GM12892 (cell line): ENCODE measurements around the gene KCTD19.

Experiments
- DNase-seq: peaks from one replicate; pipeline ENCODE4 v3.0.0; 2011; ENCODE audit not compliant: insufficient read length
- FAIRE-seq: peaks from 2 replicates; lab custom pipeline; 2011; peaks lifted over from hg19 to GRCh38; lab: Jason Lieb, UNC
- POLR2A ChIP-seq: IDR thresholded peaks from 2 replicates; pipeline ENCODE4 v1.6.1; 2011; ENCODE audit warnings: low read depth, low read length, control low read depth
- POLR2AphosphoS5 ChIP-seq: IDR thresholded peaks from 2 replicates; pipeline ENCODE4 v1.6.1; 2011; ENCODE audit warnings: low read depth, low read length, control low read depth
- TAF1 ChIP-seq: IDR thresholded peaks from 2 replicates; pipeline ENCODE4 v1.6.1; 2011; ENCODE audit warnings: low read depth, mild to moderate bottlenecking, control low read depth, low read length, borderline replicate concordance

The KCTD19 gene

GRCh38 chr16:67349172-67349571, 22.6 kb upstream of the KCTD19 start:
- no peak for FAIRE-seq
- DNase-seq, result no peak
- no peak for TF ChIP-seq POLR2AphosphoS5
- TF ChIP-seq TAF1, result no peak
- no peak for TF ChIP-seq POLR2A

GRCh38 chr16:67346341-67346740, 19.8 kb upstream of the KCTD19 start:
- TF ChIP-seq POLR2A (no peak), POLR2AphosphoS5 (no peak), TAF1 (no peak)
- FAIRE-seq (no peak), DNase-seq (no peak)

DNA sequence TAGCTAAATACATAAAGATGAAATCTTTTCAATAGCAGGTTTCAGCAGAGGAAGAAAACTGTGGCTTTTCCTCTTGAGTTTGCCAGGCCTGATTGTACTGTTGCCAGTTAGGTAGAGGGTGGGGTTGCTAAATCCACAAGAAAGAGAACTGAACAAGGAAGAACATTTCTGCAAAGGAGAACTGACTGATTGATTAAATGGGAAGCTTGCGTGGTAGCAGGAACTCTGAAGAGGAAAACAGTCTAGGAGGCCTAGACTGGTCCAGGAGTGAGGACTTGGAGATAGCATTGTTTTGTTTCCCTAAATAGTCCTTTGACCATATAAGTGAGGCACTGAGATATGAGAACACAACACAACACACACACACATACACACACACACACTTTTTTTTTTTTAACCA, 18.9 kb upstream of the KCTD19 start:
- DNase-seq (no peak), FAIRE-seq (no peak)
- no peak for TF ChIP-seq POLR2A
- TF ChIP-seq POLR2AphosphoS5, result no peak
- TF ChIP-seq TAF1, result no peak

DNA sequence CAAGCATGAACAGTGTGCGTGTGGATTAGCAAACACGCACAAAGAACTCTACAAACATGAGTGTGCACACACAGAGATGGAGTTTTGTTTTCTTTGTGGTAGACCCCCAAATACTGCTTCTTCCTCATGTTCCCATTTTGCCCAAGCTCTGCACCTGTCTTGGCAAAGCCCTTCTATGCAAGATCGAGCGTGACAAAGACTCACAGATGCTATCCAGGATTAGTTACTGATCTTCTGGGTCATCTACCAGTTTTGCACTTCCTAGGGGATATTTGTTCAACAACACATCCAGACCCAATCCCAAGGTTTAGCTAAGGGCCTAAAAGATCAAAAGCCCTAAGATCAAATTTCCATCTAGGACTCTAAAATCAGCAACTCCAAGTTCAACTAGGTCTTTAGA, 16.1 kb upstream of the KCTD19 start:
- no peak for FAIRE-seq
- TF ChIP-seq POLR2A (no peak), POLR2AphosphoS5 (no peak)
- no peak for DNase-seq

DNA sequence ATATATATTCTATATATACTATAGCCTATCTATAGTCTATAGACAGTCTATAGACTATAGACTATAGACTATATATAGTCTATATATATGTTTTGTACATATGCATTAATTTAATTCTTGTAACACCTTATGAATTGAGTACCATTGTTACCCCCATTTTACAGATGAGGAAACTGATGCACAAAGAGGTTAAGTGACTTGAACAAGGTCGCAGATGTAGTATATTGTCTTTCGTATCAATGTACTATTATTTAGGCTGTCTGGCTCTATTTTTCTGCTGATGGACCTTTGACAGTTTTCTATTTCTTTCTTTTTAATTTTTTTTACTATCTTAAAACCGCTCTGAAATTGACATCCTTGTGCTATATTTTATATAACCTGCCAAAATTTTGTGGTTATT, 14.7 kb upstream of the KCTD19 start:
- DNase-seq (no peak), FAIRE-seq (no peak)
- TF ChIP-seq TAF1, result no peak
- TF ChIP-seq POLR2AphosphoS5, result no peak
- TF ChIP-seq POLR2A, result no peak

GRCh38 chr16:67339453-67339852, 12.9 kb upstream of the KCTD19 start:
- TF ChIP-seq TAF1, result no peak
- no peak for TF ChIP-seq POLR2AphosphoS5
- TF ChIP-seq POLR2A, result no peak
- FAIRE-seq (no peak), DNase-seq (no peak)

DNA sequence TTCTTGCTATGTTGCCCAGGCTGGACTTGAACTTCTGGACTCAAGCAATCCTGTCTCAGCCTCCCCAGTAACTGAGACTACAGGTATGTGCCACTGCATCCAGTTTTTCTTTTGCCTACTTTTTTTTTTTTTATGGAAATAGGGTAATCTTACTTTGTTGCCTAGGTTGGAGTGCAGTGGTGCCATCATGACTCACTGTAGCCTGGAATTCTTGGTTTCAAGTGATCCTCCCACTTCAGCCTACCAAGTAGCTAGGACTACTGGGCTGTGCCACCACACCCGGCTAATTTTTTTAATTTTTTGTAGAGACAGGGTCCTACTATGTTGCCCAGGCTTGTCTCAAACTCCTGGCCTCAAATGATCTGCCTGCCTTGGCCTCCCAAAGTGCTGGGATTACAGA, 10.1 kb upstream of the KCTD19 start:
- TF ChIP-seq TAF1, result no peak
- TF ChIP-seq POLR2AphosphoS5, result no peak
- no peak for TF ChIP-seq POLR2A
- DNase-seq (no peak), FAIRE-seq (no peak)

DNA sequence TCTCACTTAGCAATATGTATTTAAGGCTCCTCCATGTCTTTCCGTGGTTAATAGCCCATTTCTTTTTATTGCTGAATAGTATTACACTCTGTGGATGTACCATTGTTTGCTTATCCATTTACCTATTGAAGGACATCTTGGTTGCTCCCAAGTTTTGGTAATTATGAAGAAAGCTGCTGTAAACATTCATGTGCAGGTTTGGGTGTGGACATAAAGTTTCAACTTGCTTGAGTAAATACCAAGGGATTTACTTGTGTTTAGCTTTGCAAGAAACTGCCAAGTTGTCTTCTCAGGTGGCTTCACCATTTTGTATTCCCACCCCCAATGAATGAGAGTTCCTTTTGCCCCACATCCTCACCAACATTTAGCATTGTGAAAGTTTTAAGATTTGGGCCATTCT, 9.6 kb upstream of the KCTD19 start:
- FAIRE-seq (no peak), DNase-seq (no peak)
- no peak for TF ChIP-seq POLR2A
- TF ChIP-seq TAF1, result no peak
- no peak for TF ChIP-seq POLR2AphosphoS5

DNA sequence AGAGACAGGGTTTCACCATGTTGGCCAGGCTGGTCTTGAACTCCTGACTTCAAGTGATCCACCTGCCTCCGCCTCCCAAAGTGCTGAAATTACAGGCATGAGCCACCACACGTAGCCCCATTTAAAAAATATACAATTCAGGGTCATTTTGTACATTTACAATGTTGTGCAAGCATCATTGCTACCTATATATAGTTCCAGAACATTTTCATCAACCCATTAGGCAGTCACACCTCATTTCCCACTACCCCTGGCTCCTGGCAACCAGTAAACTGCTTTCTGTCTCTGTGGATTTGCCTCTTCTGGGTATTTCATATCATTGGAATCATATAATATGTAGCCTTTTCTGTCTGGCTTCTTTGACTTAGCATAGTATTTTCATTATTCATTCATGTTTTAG, 6.8 kb upstream of the KCTD19 start:
- no peak for FAIRE-seq
- no peak for DNase-seq
- TF ChIP-seq TAF1, result no peak
- no peak for TF ChIP-seq POLR2A
- no peak for TF ChIP-seq POLR2AphosphoS5

GRCh38 chr16:67329901-67330300, 3.4 kb upstream of the KCTD19 start:
- FAIRE-seq, result no peak

DNA sequence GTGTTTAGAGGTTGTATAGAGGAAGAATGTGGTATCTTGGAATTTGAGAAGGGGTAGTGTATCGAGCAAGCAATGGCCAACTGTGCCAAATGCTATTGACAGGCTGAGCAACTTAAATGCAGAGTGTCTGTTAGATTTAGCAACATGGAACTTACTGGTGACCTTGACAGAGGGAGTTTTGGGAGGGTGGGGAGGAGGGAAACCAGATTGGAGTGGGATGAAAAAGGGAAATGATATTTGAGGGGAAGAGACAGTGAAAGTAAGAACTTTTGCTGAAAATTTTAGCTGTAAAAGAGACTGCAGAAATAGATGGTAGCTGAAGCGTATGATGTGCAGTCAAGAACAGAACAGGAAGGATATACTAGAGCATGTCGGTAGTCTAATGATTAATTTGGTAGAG, 1.2 kb upstream of the KCTD19 start:
- FAIRE-seq, result no peak
- no peak for DNase-seq
- TF ChIP-seq POLR2AphosphoS5, result no peak
- no peak for TF ChIP-seq TAF1
- no peak for TF ChIP-seq POLR2A

More at GRCh38 chr16:67329901-67330300, 3.4 kb upstream of the KCTD19 start:
- TF ChIP-seq POLR2AphosphoS5, result no peak
- no peak for TF ChIP-seq POLR2A
- TF ChIP-seq TAF1, result no peak
- DNase-seq, result no peak

GRCh38 chr16:67326115-67326471, 448 bp downstream of the KCTD19 start:
- DNase-seq, result no peak
- FAIRE-seq, result no peak
- TF ChIP-seq POLR2AphosphoS5, result no peak
- no peak for TF ChIP-seq POLR2A
- no peak for TF ChIP-seq TAF1

DNA sequence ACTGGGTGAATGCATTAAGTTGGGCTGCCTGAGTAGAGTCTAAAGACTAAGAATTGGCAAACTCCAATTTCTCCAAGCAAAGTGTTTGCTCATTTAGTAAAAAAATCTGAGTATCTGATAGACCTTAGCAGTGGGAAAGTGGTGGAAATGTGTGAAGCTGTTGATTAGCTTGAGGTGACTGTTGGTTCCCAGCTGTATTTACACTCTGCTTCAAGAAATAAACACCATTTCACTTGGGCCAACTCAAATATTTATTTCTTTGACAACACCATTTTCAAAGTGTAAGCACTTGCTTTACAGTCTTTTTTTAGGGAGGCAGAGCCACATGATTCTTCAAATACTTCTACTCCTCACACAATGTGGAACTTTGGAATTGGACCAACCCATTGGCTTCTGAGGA, 8.7 kb downstream of the KCTD19 start:
- FAIRE-seq (no peak), DNase-seq (no peak)
- no peak for TF ChIP-seq POLR2AphosphoS5
- TF ChIP-seq TAF1, result no peak
- no peak for TF ChIP-seq POLR2A
